CD4-positive, alpha-beta T cell treated with Interleukin-12 subunit alpha and Interleukin-12 subunit beta, for 1 hour (primary cell): ENCODE measurements around the gene CEP128.

ENCODE experiments used
- DNase-seq: peaks from one replicate; pipeline ENCODE4 v3.0.0-alpha.2; 2020

CEP128 gene

GRCh38 chr14:80872645-80873044, 68.9 kb downstream of the CEP128 start:
- no peak for DNase-seq

GRCh38 chr14:80868260-80868659, 73.3 kb downstream of the CEP128 start:
- DNase-seq: no peak

GRCh38 chr14:80867798-80868197, 73.7 kb downstream of the CEP128 start:
- no peak for DNase-seq

GRCh38 chr14:80867091-80867490, 74.4 kb downstream of the CEP128 start:
- DNase-seq: no peak

GRCh38 chr14:80865565-80865964, 76.0 kb downstream of the CEP128 start:
- DNase-seq: no peak

GRCh38 chr14:80862983-80863382, 78.6 kb downstream of the CEP128 start:
- no peak for DNase-seq

GRCh38 chr14:80862541-80862940, 79.0 kb downstream of the CEP128 start:
- DNase-seq: no peak

GRCh38 chr14:80850197-80850814, 91.2 kb downstream of the CEP128 start:
- peak; percentile 34 for DNase-seq

- no peak for DNase-seq
Measured at GRCh38 chr14:80847070-80847469, 94.5 kb downstream of the CEP128 start.

GRCh38 chr14:80845856-80846255, 95.7 kb downstream of the CEP128 start:
- DNase-seq: no peak

- DNase-seq: no peak
Measured at GRCh38 chr14:80844872-80845271, 96.7 kb downstream of the CEP128 start.

- DNase-seq: no peak
Measured at GRCh38 chr14:80839743-80840142, 101.8 kb downstream of the CEP128 start.

- DNase-seq: no peak
Measured at GRCh38 chr14:80809663-80810062, 131.9 kb downstream of the CEP128 start.

GRCh38 chr14:80805136-80805535, 136.4 kb downstream of the CEP128 start:
- no peak for DNase-seq

- DNase-seq: no peak
Measured at GRCh38 chr14:80798878-80799277, 142.7 kb downstream of the CEP128 start.

- no peak for DNase-seq
Measured at GRCh38 chr14:80798211-80798610, 143.3 kb downstream of the CEP128 start.

- no peak for DNase-seq
Measured at GRCh38 chr14:80792771-80793170, 148.8 kb downstream of the CEP128 start.

GRCh38 chr14:80787876-80788275, 153.7 kb downstream of the CEP128 start:
- no peak for DNase-seq

- no peak for DNase-seq
Measured at GRCh38 chr14:80784820-80785219, 156.7 kb downstream of the CEP128 start.

GRCh38 chr14:80781972-80782367, 159.6 kb downstream of the CEP128 start:
- no peak for DNase-seq

GRCh38 chr14:80780500-80780899, 161.0 kb downstream of the CEP128 start:
- DNase-seq: no peak

- DNase-seq: no peak
Measured at GRCh38 chr14:80776657-80777056, 164.9 kb downstream of the CEP128 start.

GRCh38 chr14:80776186-80776585, 165.4 kb downstream of the CEP128 start:
- no peak for DNase-seq

GRCh38 chr14:80772504-80772903, 169.0 kb downstream of the CEP128 start:
- DNase-seq: no peak

GRCh38 chr14:80771201-80771600, 170.3 kb downstream of the CEP128 start:
- no peak for DNase-seq
